ENCODE measurements around the gene ZBP1. TPM values are rescaled to one million over a fixed set of nuclear protein-coding genes. Genes with fewer than 3 reads are reported as not detected.
A peak's percentile ranks its signal among the peaks of the same experiment; 100 is the strongest.

The ZBP1 gene
- total RNA-seq, 1 donor from 2014 or later, result not detected

DNA sequence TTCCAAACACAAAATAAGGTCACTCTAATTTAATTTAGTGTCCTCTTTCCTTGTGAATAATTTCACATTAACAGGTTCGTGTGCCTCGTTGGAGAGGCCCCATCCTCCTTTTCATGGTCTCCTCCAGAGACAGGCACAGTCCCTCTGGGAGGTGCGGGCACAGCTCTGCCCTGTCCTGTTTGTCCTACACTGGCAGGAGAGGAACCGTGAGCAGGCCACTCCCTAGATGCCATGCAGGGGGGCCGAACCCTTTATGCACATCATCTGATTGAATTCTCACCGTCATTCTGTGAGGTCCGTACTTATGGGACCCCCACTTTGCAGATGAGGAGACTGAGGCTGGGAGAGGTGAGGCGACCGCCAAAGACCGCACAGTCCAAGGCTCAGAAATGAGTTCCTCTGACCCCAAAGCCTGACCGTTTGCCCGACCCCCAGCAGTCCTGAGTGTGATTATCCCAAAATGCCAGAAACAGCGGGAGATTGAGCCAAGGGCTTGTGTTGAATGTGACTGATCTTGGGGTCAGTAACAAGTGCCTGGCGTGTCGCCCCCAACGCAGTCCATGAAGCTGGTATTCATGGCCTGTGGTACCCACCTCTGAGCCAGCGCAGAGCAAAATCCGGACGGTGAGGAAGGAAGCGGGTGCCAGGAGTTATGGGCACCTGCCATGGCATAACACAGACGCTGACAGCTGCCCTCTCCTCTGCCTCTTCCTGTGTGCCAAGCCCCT is 46.0 kb upstream of the ZBP1 start:
- Mint-ChIP-seq H3K4me1 (peaks cover 11% of the 10 kb centered on the region), H3K27ac (peak overlapping the region; percentile 30), H3K36me3 (no peaks in the 10 kb centered on the region), H3K9me3 (no peaks in the 10 kb centered on the region), H3K27me3 (ENCODE audit: low read depth) (no peaks in the 10 kb centered on the region), H3K4me3 (no peak overlapping the region)
- no peak for DNase-seq (ENCODE audit: low spot score in 2 of 2, unreplicated experiment in 2 of 2)
- TF ChIP-seq, protein P1, sequence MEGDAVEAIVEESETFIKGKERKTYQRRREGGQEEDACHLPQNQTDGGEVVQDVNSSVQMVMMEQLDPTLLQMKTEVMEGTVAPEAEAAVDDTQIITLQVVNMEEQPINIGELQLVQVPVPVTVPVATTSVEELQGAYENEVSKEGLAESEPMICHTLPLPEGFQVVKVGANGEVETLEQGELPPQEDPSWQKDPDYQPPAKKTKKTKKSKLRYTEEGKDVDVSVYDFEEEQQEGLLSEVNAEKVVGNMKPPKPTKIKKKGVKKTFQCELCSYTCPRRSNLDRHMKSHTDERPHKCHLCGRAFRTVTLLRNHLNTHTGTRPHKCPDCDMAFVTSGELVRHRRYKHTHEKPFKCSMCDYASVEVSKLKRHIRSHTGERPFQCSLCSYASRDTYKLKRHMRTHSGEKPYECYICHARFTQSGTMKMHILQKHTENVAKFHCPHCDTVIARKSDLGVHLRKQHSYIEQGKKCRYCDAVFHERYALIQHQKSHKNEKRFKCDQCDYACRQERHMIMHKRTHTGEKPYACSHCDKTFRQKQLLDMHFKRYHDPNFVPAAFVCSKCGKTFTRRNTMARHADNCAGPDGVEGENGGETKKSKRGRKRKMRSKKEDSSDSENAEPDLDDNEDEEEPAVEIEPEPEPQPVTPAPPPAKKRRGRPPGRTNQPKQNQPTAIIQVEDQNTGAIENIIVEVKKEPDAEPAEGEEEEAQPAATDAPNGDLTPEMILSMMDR (IDR thresholded peaks at IDR 0.05; ENCODE audit: unreplicated experiment), result no peak

DNA sequence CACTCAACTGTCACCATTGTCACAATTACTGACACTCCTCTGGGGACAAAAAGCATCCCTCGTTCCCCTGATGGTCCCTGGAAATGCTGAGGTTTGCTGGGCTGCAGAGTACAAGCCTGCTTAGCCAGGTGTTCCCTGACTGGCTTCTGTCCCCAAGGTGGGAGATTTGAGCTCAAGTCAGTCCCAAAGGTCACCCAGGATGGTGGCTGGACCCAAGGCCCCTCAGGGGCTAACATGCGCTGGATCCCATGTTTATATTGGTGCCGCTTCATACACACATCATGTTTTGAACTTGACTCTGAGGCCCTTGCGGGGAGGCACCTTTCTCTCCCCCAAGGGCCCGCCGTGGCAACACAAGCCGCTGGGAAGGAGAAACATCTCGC is 45.4 kb upstream of the ZBP1 start:
- Mint-ChIP-seq H3K4me1 (peaks cover 10% of the 10 kb centered on the region), H3K4me3 (no peak overlapping the region), H3K9me3 (no peaks in the 10 kb centered on the region), H3K27me3 (ENCODE audit: low read depth) (no peaks in the 10 kb centered on the region), H3K27ac (no peak overlapping the region), H3K36me3 (no peaks in the 10 kb centered on the region)
- TF ChIP-seq, protein P1 (IDR thresholded peaks at IDR 0.05; ENCODE audit: unreplicated experiment), result no peak
- no peak for DNase-seq (ENCODE audit: low spot score in 2 of 2, unreplicated experiment in 2 of 2)

DNA sequence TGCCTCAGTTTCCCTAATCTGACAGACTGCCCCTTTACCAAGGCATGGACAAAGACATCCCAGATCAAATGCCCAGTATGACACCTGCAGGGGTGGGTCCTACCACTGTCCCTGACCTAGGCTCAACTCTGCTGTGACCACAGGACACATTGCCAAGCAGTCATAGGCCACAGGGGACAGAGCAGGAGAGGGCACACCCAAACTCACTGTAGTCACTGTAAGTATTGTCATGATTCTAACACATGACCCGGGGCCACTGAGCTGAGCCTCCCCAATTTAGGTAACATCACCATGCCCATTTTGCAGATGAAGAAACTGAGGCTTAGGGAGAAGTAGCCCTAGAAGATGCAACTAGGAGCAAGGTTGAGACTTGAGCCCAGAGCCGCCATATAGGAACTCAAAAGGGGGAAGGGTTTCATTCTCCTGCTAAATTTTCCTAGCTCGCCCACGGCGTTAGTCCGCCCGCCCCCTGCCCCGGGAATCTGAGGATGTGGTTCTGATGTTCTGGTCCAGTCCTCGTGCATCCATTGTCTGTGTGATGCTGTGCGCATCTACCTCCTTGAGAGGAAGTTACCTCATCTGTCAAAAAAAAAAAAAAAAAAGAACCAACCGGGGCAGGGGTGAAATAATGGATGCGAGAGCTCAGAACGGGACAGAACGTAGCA is 44.8 kb upstream of the ZBP1 start:
- no peaks in the 10 kb centered on the region for H3K9me3 Mint-ChIP-seq
- no peak overlapping the region for H3K4me3 Mint-ChIP-seq
- no peak for DNase-seq (ENCODE audit: low spot score in 2 of 2, unreplicated experiment in 2 of 2)
- no peaks in the 10 kb centered on the region for H3K27me3 Mint-ChIP-seq (ENCODE audit: low read depth)
- no peak overlapping the region for H3K27ac Mint-ChIP-seq
- peaks cover 7% of the 10 kb centered on the region for H3K4me1 Mint-ChIP-seq
- no peaks in the 10 kb centered on the region for H3K36me3 Mint-ChIP-seq
- TF ChIP-seq, protein P1 (IDR thresholded peaks at IDR 0.05; ENCODE audit: unreplicated experiment), result no peak

DNA sequence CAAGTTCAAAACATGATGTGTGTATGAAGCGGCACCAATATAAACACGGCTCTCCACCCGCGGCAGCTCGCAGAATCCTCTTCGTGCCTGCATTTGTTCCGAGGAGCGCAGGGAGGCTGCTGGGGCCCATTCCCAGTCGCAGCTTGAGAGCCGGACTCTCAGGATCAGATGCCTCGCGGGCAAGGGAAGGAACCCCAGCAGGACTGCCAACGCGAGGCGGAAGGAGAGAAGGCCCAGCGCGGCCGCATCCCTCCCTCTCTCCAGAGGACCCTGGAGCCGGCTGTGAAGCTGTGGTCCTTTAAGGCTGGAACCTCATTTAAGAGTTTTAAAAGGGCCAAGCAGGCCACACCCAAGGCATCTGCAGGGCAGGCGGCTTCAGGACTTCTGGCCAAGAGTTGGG is 44.2 kb upstream of the ZBP1 start:
- Mint-ChIP-seq H3K9me3 (no peaks in the 10 kb centered on the region), H3K36me3 (no peaks in the 10 kb centered on the region), H3K27me3 (ENCODE audit: low read depth) (no peaks in the 10 kb centered on the region), H3K4me3 (no peak overlapping the region), H3K4me1 (peaks cover 7% of the 10 kb centered on the region), H3K27ac (no peak overlapping the region)
- DNase-seq (ENCODE audit: low spot score in 2 of 2, unreplicated experiment in 2 of 2), result no peak
- TF ChIP-seq, protein P1 (IDR thresholded peaks at IDR 0.05; ENCODE audit: unreplicated experiment), result no peak

DNA sequence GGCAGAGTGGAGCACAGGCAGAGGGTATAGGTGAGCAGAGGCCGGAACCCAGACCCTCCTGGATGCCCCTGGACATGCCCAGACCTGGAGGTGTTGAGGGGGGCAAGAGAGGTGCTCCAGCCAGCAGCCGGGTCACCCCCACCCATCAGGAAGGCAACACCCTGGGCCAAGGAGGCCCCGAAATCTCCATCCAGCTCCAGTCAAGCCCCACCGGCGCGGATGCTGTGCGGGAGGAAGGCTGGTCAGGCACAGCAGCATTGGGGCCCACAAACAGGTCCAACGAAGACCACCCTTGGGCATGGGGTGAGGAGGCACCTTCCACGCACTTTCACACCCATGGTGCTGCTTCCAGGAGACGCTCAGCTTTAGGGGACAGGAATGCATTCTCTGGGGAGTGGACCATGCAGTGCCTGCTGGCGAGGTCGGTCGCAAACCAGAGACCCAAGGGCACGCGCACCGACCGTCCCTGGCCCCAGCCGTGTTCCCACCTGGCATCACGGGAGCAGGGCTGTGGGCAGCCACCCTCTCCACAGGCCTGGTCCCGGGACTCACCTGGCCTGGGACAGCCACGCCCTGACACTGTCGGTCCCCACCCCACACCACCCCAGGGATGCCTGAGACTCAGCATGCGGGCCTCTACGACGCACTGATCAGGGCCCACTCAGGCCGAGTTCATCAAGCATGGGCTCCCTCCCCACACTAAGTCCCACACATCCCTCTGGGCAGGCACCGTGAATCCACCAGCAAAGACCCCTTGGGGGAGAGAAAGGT is 43.6 kb upstream of the ZBP1 start:
- peaks cover 7% of the 10 kb centered on the region for H3K4me1 Mint-ChIP-seq
- H3K27me3 Mint-ChIP-seq (ENCODE audit: low read depth), result no peaks in the 10 kb centered on the region
- H3K4me3 Mint-ChIP-seq, result no peak overlapping the region
- H3K9me3 Mint-ChIP-seq, result no peaks in the 10 kb centered on the region
- DNase-seq (ENCODE audit: low spot score in 2 of 2, unreplicated experiment in 2 of 2), result no peak
- TF ChIP-seq, protein P1 (IDR thresholded peaks at IDR 0.05; ENCODE audit: unreplicated experiment), result no peak
- no peak overlapping the region for H3K27ac Mint-ChIP-seq
- no peaks in the 10 kb centered on the region for H3K36me3 Mint-ChIP-seq

All from mesothelial cell of epicardium (in vitro differentiated cells).